ENCODE results near the gene ARGLU1. TPM values are rescaled to one million over a fixed set of nuclear protein-coding genes. Genes with fewer than 3 reads are reported as not detected.

ARGLU1 gene
- total RNA-seq, 1 experiment from 2014 or later, result 96.9 TPM

GRCh38 chr13:106603546-106603945, 35.6 kb upstream of the ARGLU1 start:
- no peaks in the 10 kb centered on the region for H3K23me2 ChIP-seq (ENCODE audit: insufficient read length, low read depth, low read length, poor library complexity, severe bottlenecking)
- H3K79me2 ChIP-seq (ENCODE audit: insufficient read depth, low read length), result no peaks in the 10 kb centered on the region
- H3K27ac ChIP-seq (ENCODE audit: insufficient read length, low read depth, low read length), result no peak overlapping the region
- H3K27me3 ChIP-seq (ENCODE audit: insufficient read depth, low read length), result peaks cover 2% of the 10 kb centered on the region; the same call in 1 of the 2 replicates
- no peaks in the 10 kb centered on the region for H4K20me1 ChIP-seq (ENCODE audit: control insufficient read depth, insufficient read depth, insufficient read length)
- no peak overlapping the region for H2BK15ac ChIP-seq (ENCODE audit: low read depth, low read length)
- H4K5ac ChIP-seq (ENCODE audit: insufficient read length, low read depth, low read length), result no peak overlapping the region
- DNase-seq, result no peak
- no peak overlapping the region for H3K18ac ChIP-seq (ENCODE audit: insufficient read length, low read depth, low read length)
- no peak overlapping the region for H4K8ac ChIP-seq (replicated peaks; ENCODE audit: insufficient read length, low read depth, low read length)
- H3K23ac ChIP-seq (ENCODE audit: insufficient read length, low read depth, low read length), result no peak overlapping the region
- H2BK120ac ChIP-seq (ENCODE audit: low read depth, low read length, poor library complexity, severe bottlenecking), result no peak overlapping the region
- no peaks in the 10 kb centered on the region for H3K9me3 Mint-ChIP-seq
- WGBS (ENCODE audit: extremely low coverage, insufficient read length, low lambda C conversion rate), result no CpG with 5 or more reads among the region's 7 CpGs
- H4K91ac ChIP-seq (ENCODE audit: insufficient read length, low read depth, low read length), result no peak overlapping the region
- no peak overlapping the region for H3K56ac ChIP-seq (ENCODE audit: insufficient read length, low read depth, low read length)
- no peak overlapping the region for H2BK20ac ChIP-seq (ENCODE audit: low read depth, low read length, poor library complexity, severe bottlenecking)
- no peak overlapping the region for H2BK5ac ChIP-seq (ENCODE audit: insufficient read length, low read length)
- H3K27ac Mint-ChIP-seq, result no peak overlapping the region
- H3K4me2 ChIP-seq (ENCODE audit: insufficient read depth, insufficient read length, low read length), result no peak overlapping the region
- H3T11ph ChIP-seq (ENCODE audit: low read length), result no peak overlapping the region
- H3K9me3 ChIP-seq (ENCODE audit: control insufficient read depth, low read depth, low read length), result no peaks in the 10 kb centered on the region
- H2AFZ ChIP-seq (ENCODE audit: low read length), result no peak overlapping the region
- H3K27me3 Mint-ChIP-seq (ENCODE audit: low read depth), result no peaks in the 10 kb centered on the region
- no peak overlapping the region for H3K9ac ChIP-seq (ENCODE audit: extremely low read depth, insufficient read length, low read length)
- H3K79me1 ChIP-seq (ENCODE audit: insufficient read depth, low read depth, low read length, poor library complexity, severe bottlenecking), result no peaks in the 10 kb centered on the region
- no peak overlapping the region for H2BK12ac ChIP-seq (ENCODE audit: insufficient read length, low read depth, low read length)
- H3K36me3 Mint-ChIP-seq (ENCODE audit: insufficient read depth in 1 of 3, low read depth in 3 of 3), result peaks cover 0 to 1% (median 0%) of the 10 kb centered on the region in 3 experiments; a peak in 2 of 7 replicates
- no peak overlapping the region for H3K4me3 Mint-ChIP-seq
- no peak overlapping the region for H3K4ac ChIP-seq (ENCODE audit: low read depth, low read length)
- H3K4me1 Mint-ChIP-seq, result 0 out of 4 replicates have a peak, but pooled peaks cover 0 to 2% of the 10 kb centered on the region in 2 experiments
- no peaks in the 10 kb centered on the region for H3K4me1 ChIP-seq (ENCODE audit: insufficient read depth, low read length)
- TF ChIP-seq CTCF (conservative IDR thresholded peaks at IDR 0.05), result no peak
- no peak overlapping the region for H2AK5ac ChIP-seq (ENCODE audit: insufficient read length, low read length)
- no peak overlapping the region for H3K14ac ChIP-seq (ENCODE audit: insufficient read depth, low read length)
